HEK293 (cell line): ENCODE results near the gene TNNI3K.

ENCODE experiments used
- CTCF ChIA-PET: fragments of 350-600 bp; formaldehyde crosslinking; extraction: SDS; loops from one replicate; lab custom pipeline; 2021; ENCODE audit warnings: antibody characterized with exemption; lab: Yijun Ruan, JAX
- POLR2A ChIA-PET: fragments of 300-600 bp; formaldehyde crosslinking; extraction: SDS; loops from one replicate; lab custom pipeline; 2020; ENCODE audit warnings: antibody characterized with exemption, inconsistent platforms; lab: Yijun Ruan, JAX
- H3K27ac ChIP-seq: fragments of 200-500 bp; sonication (Bioruptor generic); 2 replicates; pipeline ENCODE4 v1.5.1; 2014; ENCODE audit warnings: low read depth, low read length, control low read depth, inconsistent platforms; ENCODE audit errors: extremely low read depth
- H3K36me3 ChIP-seq, 2 experiments: fragments of 200-500 bp in 1 of 2; sonication (Bioruptor generic) in 1 of 2; 1 replicate in 1 of 2; 2 replicates in 1 of 2; pipeline ENCODE4 v1.5.1; 2014 to 2017; ENCODE audit warnings: inconsistent platforms in 2 of 2, low read length in 2 of 2; ENCODE audit not compliant: control insufficient read depth in 2 of 2, insufficient read depth in 1 of 2
- H3K4me1 ChIP-seq: fragments of 200-500 bp; sonication (Bioruptor generic); 2 replicates; pipeline ENCODE4 v1.5.1; 2014; ENCODE audit warnings: mild to moderate bottlenecking, low read length, inconsistent platforms; ENCODE audit not compliant: control insufficient read depth, insufficient read depth
- H3K4me3 ChIP-seq: 2 replicates; pipeline ENCODE4 v1.5.1; 2011; ENCODE audit warnings: low read depth, mild to moderate bottlenecking, control low read depth, low read length, moderate library complexity
- H3K9me3 ChIP-seq: fragments of 200-500 bp; sonication (Bioruptor generic); 2 replicates; pipeline ENCODE4 v1.5.1; 2014; ENCODE audit warnings: low read depth, low read length, inconsistent platforms; ENCODE audit not compliant: control insufficient read depth, insufficient read depth
- HOXC10 ChIP-seq: sonication (generic); formaldehyde crosslinking; IDR thresholded peaks from 2 replicates; pipeline ENCODE4 v1.8.1; 2023; ENCODE audit warnings: mild to moderate bottlenecking, missing genetic modification reagents
- OVOL3 ChIP-seq: fragments of 450-650 bp; formaldehyde crosslinking; IDR thresholded peaks from 2 replicates; pipeline ENCODE4 v1.5.1; 2016; ENCODE audit warnings: missing biosample characterization, missing genetic modification characterization
- SP3 ChIP-seq: fragments of 450-650 bp; formaldehyde crosslinking; IDR thresholded peaks from 2 replicates; pipeline ENCODE4 v1.5.1; 2016; ENCODE audit warnings: missing biosample characterization, missing genetic modification characterization
- TSHZ1 ChIP-seq: fragments of 450-650 bp; formaldehyde crosslinking; IDR thresholded peaks from 2 replicates; pipeline ENCODE4 v1.5.1; 2016; ENCODE audit warnings: missing biosample characterization, missing genetic modification characterization, borderline replicate concordance
- ZBTB17 ChIP-seq: fragments of 450-650 bp; formaldehyde crosslinking; IDR thresholded peaks from 2 replicates; pipeline ENCODE4 v1.5.1; 2016; ENCODE audit warnings: missing biosample characterization, missing genetic modification characterization
- ZBTB44 ChIP-seq: fragments of 450-650 bp; IDR thresholded peaks from 2 replicates; pipeline ENCODE4 v1.5.1; 2018; ENCODE audit warnings: missing biosample characterization, mild to moderate bottlenecking, missing genetic modification characterization
- ZBTB7A ChIP-seq: fragments of 450-650 bp; formaldehyde crosslinking; IDR thresholded peaks from 2 replicates; pipeline ENCODE4 v1.5.1; 2016; ENCODE audit warnings: low read depth, missing biosample characterization, missing genetic modification characterization
- ZNF138 ChIP-seq: fragments of 450-650 bp; formaldehyde crosslinking; IDR thresholded peaks from 2 replicates; pipeline ENCODE4 v1.5.1; 2016; ENCODE audit warnings: missing biosample characterization, missing genetic modification characterization, borderline replicate concordance
- ZNF146 ChIP-seq: fragments of 450-650 bp; formaldehyde crosslinking; IDR thresholded peaks from 2 replicates; pipeline ENCODE4 v1.5.1; 2016; ENCODE audit warnings: missing biosample characterization, missing genetic modification characterization
- ZNF19 ChIP-seq: fragments of 450-650 bp; formaldehyde crosslinking; IDR thresholded peaks from 2 replicates; pipeline ENCODE4; 2016; ENCODE audit warnings: missing biosample characterization, missing genetic modification characterization, low read depth
- ZNF2 ChIP-seq: fragments of 450-650 bp; formaldehyde crosslinking; IDR thresholded peaks from 2 replicates; pipeline ENCODE4 v1.5.1; 2016; ENCODE audit warnings: missing biosample characterization, missing genetic modification characterization
- ZNF324 ChIP-seq: fragments of 450-650 bp; formaldehyde crosslinking; IDR thresholded peaks from 2 replicates; pipeline ENCODE4 v1.5.1; 2016; ENCODE audit warnings: missing biosample characterization, missing genetic modification characterization
- ZNF394 ChIP-seq: fragments of 450-650 bp; formaldehyde crosslinking; IDR thresholded peaks from 2 replicates; pipeline ENCODE4 v1.5.1; 2016; ENCODE audit warnings: missing biosample characterization, missing genetic modification characterization, mild to moderate bottlenecking, moderate library complexity, borderline replicate concordance
- ZNF423 ChIP-seq: fragments of 450-650 bp; formaldehyde crosslinking; IDR thresholded peaks from 2 replicates; pipeline ENCODE4 v1.5.1; 2016; ENCODE audit warnings: missing biosample characterization, missing genetic modification characterization
- ZNF571 ChIP-seq: fragments of 450-650 bp; formaldehyde crosslinking; IDR thresholded peaks from 2 replicates; pipeline ENCODE4 v1.5.0; 2017; ENCODE audit warnings: missing biosample characterization, missing genetic modification characterization
- ZSCAN4 ChIP-seq: fragments of 450-650 bp; formaldehyde crosslinking; IDR thresholded peaks from 2 replicates; pipeline ENCODE4 v1.5.1; 2017; ENCODE audit warnings: missing biosample characterization, missing genetic modification characterization
- TF ChIP-seq, protein P1 (sequence below): fragments of 450-650 bp; formaldehyde crosslinking; IDR thresholded peaks from 2 replicates; pipeline ENCODE4 v1.5.1; 2017; ENCODE audit warnings: missing biosample characterization, missing genetic modification characterization
- TF ChIP-seq, protein P2 (sequence below): fragments of 450-650 bp; formaldehyde crosslinking; IDR thresholded peaks from 2 replicates; pipeline ENCODE4 v1.5.1; 2016; ENCODE audit warnings: missing biosample characterization, missing genetic modification characterization
- TF ChIP-seq, protein P3 (sequence below): fragments of 450-650 bp; formaldehyde crosslinking; IDR thresholded peaks from 2 replicates; pipeline ENCODE4 v1.5.1; 2016; ENCODE audit warnings: missing biosample characterization, missing genetic modification characterization
- TF ChIP-seq, protein P4 (sequence below): fragments of 450-650 bp; formaldehyde crosslinking; conservative IDR thresholded peaks from 2 replicates; pipeline ENCODE4 v1.5.1; 2016; ENCODE audit warnings: low read depth, missing biosample characterization, missing genetic modification characterization

Gene TNNI3K

GRCh38 chr1:74452035-74452434 lies 216.8 kb downstream of the TNNI3K start:
- no peak overlapping the region for H3K4me3 ChIP-seq
- TF ChIP-seq ZBTB44 (tag by site-specific recombination) = no peak
- TF ChIP-seq, protein P1, sequence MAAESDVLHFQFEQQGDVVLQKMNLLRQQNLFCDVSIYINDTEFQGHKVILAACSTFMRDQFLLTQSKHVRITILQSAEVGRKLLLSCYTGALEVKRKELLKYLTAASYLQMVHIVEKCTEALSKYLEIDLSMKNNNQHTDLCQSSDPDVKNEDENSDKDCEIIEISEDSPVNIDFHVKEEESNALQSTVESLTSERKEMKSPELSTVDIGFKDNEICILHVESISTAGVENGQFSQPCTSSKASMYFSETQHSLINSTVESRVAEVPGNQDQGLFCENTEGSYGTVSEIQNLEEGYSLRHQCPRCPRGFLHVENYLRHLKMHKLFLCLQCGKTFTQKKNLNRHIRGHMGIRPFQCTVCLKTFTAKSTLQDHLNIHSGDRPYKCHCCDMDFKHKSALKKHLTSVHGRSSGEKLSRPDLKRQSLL (tag by site-specific recombination) = no peak
- no peak for TF ChIP-seq TSHZ1
- TF ChIP-seq ZNF571 (tag by site-specific recombination) = no peak
- no peak for TF ChIP-seq OVOL3 (tag by site-specific recombination)
- no peak for TF ChIP-seq ZBTB17 (tag by site-specific recombination)
- no peak for TF ChIP-seq ZNF394 (tag by site-specific recombination)
- no peak for TF ChIP-seq ZNF423 (tag by site-specific recombination)
- TF ChIP-seq ZNF138 = no peak
- TF ChIP-seq, all 188 proteins: peak for 0
- Histone ChIP-seq H3K36me3 (no peaks in the 10 kb centered on the region), H3K27ac (no peak overlapping the region), H3K9me3 (no peaks in the 10 kb centered on the region), H3K4me1 (no peaks in the 10 kb centered on the region)
- ChIA-PET CTCF (no interaction called here), POLR2A (no interaction called here)

DNA sequence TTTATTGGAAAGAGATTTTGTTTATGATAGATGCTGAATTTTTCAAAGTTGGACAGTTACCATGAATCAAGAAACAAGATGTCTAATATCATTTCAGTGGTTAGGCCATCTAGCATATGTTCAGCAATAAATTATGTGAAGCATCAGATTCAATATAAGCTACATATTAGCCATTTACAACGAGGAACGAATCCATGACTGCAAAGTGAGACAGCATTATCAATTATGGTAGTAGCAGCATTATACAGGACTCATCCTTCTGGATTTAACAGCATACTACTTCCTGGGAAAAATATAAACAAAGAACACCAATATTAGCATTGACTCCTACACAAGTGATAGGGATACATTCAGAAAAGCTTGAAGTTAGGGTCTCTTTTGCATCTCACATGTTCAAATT lies 218.1 kb downstream of the TNNI3K start:
- H3K4me1 ChIP-seq = no peaks in the 10 kb centered on the region
- H3K9me3 ChIP-seq = no peaks in the 10 kb centered on the region
- no peak overlapping the region for H3K4me3 ChIP-seq
- H3K27ac ChIP-seq = no peak overlapping the region
- no peaks in the 10 kb centered on the region for H3K36me3 ChIP-seq
- ChIA-PET POLR2A (no interaction called here), CTCF (no interaction called here)
- TF ChIP-seq HOXC10 (CRISPR knock-in tag) = no peak
- no peak for TF ChIP-seq ZSCAN4 (tag by site-specific recombination)
- TF ChIP-seq, protein P2, sequence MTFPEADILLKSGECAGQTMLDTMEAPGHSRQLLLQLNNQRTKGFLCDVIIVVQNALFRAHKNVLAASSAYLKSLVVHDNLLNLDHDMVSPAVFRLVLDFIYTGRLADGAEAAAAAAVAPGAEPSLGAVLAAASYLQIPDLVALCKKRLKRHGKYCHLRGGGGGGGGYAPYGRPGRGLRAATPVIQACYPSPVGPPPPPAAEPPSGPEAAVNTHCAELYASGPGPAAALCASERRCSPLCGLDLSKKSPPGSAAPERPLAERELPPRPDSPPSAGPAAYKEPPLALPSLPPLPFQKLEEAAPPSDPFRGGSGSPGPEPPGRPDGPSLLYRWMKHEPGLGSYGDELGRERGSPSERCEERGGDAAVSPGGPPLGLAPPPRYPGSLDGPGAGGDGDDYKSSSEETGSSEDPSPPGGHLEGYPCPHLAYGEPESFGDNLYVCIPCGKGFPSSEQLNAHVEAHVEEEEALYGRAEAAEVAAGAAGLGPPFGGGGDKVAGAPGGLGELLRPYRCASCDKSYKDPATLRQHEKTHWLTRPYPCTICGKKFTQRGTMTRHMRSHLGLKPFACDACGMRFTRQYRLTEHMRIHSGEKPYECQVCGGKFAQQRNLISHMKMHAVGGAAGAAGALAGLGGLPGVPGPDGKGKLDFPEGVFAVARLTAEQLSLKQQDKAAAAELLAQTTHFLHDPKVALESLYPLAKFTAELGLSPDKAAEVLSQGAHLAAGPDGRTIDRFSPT = no peak
- no peak for TF ChIP-seq ZNF19 (tag by site-specific recombination)
- no peak for TF ChIP-seq SP3 (tag by site-specific recombination)
- TF ChIP-seq, protein P3, sequence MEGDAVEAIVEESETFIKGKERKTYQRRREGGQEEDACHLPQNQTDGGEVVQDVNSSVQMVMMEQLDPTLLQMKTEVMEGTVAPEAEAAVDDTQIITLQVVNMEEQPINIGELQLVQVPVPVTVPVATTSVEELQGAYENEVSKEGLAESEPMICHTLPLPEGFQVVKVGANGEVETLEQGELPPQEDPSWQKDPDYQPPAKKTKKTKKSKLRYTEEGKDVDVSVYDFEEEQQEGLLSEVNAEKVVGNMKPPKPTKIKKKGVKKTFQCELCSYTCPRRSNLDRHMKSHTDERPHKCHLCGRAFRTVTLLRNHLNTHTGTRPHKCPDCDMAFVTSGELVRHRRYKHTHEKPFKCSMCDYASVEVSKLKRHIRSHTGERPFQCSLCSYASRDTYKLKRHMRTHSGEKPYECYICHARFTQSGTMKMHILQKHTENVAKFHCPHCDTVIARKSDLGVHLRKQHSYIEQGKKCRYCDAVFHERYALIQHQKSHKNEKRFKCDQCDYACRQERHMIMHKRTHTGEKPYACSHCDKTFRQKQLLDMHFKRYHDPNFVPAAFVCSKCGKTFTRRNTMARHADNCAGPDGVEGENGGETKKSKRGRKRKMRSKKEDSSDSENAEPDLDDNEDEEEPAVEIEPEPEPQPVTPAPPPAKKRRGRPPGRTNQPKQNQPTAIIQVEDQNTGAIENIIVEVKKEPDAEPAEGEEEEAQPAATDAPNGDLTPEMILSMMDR (tag by site-specific recombination) = no peak
- TF ChIP-seq ZBTB17 (tag by site-specific recombination) = no peak
- no peak for TF ChIP-seq ZNF324 (tag by site-specific recombination)
- TF ChIP-seq, protein P4, sequence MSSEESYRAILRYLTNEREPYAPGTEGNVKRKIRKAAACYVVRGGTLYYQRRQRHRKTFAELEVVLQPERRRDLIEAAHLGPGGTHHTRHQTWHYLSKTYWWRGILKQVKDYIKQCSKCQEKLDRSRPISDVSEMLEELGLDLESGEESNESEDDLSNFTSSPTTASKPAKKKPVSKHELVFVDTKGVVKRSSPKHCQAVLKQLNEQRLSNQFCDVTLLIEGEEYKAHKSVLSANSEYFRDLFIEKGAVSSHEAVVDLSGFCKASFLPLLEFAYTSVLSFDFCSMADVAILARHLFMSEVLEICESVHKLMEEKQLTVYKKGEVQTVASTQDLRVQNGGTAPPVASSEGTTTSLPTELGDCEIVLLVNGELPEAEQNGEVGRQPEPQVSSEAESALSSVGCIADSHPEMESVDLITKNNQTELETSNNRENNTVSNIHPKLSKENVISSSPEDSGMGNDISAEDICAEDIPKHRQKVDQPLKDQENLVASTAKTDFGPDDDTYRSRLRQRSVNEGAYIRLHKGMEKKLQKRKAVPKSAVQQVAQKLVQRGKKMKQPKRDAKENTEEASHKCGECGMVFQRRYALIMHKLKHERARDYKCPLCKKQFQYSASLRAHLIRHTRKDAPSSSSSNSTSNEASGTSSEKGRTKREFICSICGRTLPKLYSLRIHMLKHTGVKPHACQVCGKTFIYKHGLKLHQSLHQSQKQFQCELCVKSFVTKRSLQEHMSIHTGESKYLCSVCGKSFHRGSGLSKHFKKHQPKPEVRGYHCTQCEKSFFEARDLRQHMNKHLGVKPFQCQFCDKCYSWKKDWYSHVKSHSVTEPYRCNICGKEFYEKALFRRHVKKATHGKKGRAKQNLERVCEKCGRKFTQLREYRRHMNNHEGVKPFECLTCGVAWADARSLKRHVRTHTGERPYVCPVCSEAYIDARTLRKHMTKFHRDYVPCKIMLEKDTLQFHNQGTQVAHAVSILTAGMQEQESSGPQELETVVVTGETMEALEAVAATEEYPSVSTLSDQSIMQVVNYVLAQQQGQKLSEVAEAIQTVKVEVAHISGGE (tag by site-specific recombination) = no peak
- TF ChIP-seq ZNF146 = no peak
- TF ChIP-seq ZBTB7A (tag by site-specific recombination) = no peak
- TF ChIP-seq ZNF2 (tag by site-specific recombination) = no peak
